Right renal cortex interstitium (tissue), 3 donors: ENCODE results near the gene CIAO1. TPM values are rescaled to one million over a fixed set of nuclear protein-coding genes. Genes with fewer than 3 reads are reported as not detected.
A peak's percentile ranks its signal among the peaks of the same experiment; 100 is the strongest.
"Not testable (repeated sequence)": the region's sequence is repeated elsewhere in the genome, so short reads cannot be mapped to it uniquely, and the experiment has no call there.

Source experiments
- DNase-seq, 3 donors: peaks; one replicate each; pipeline ENCODE4 v3.0.0-alpha.2; 2013; ENCODE audit warnings: low read depth in 3 of 3, low spot score in 2 of 3
- polyA plus RNA-seq, 3 donors: library from polyadenylated mRNA; unstranded; fragments of 120-200 nt; gene quantifications; one replicate each; pipeline ENCODE4 v1.2.1, GENCODE V29; 2013; ENCODE audit not compliant: insufficient read length in 3 of 3

The CIAO1 gene
- polyA plus RNA-seq, 3 donors: 64.0 to 70.7 (median 67.5) TPM

GRCh38 chr2:96248624-96249023 is 17.4 kb upstream of the CIAO1 start:
- DNase-seq: no peak

GRCh38 chr2:96249654-96250053 is 16.4 kb upstream of the CIAO1 start:
- no peak for DNase-seq

GRCh38 chr2:96250188-96250587 is 15.8 kb upstream of the CIAO1 start:
- no peak for DNase-seq

GRCh38 chr2:96251721-96252292 is 14.2 kb upstream of the CIAO1 start:
- DNase-seq: peak in 1 of 3 donors; percentile 33

GRCh38 chr2:96252526-96252925 is 13.5 kb upstream of the CIAO1 start:
- no peak for DNase-seq

GRCh38 chr2:96253006-96253405 is 13.0 kb upstream of the CIAO1 start:
- DNase-seq: no peak

- DNase-seq: no peak
These were observed 11.5 kb upstream of the CIAO1 start for GRCh38 chr2:96254571-96254970.

- no peak for DNase-seq
These were observed 9.4 kb upstream of the CIAO1 start for GRCh38 chr2:96256611-96257113.

- not testable (repeated sequence) for DNase-seq
These were observed 8.3 kb upstream of the CIAO1 start for GRCh38 chr2:96257744-96258143.

GRCh38 chr2:96258166-96259022 is 7.6 kb upstream of the CIAO1 start:
- DNase-seq: no peak

GRCh38 chr2:96259497-96259921 is 6.5 kb upstream of the CIAO1 start:
- DNase-seq: no peak

- peak in 1 of 3 donors; percentile 20 for DNase-seq
These were observed 5.4 kb upstream of the CIAO1 start for GRCh38 chr2:96260387-96261260.

GRCh38 chr2:96261328-96262003 is 4.6 kb upstream of the CIAO1 start:
- no peak for DNase-seq

- DNase-seq: no peak
These were observed 3.7 kb upstream of the CIAO1 start for GRCh38 chr2:96262306-96262705.

GRCh38 chr2:96264086-96264485 is 1.9 kb upstream of the CIAO1 start:
- no peak for DNase-seq

GRCh38 chr2:96264656-96265348 is 1.2 kb upstream of the CIAO1 start:
- DNase-seq: peak in 1 of 3 donors; percentile 10

GRCh38 chr2:96265349-96265839 is 631 bp upstream of the CIAO1 start:
- DNase-seq: peak in 1 of 3 donors; percentile 8

GRCh38 chr2:96267159-96267971 is 1.3 kb downstream of the CIAO1 start:
- no peak for DNase-seq

GRCh38 chr2:96271995-96272394 is 6.0 kb downstream of the CIAO1 start:
- no peak for DNase-seq
